K562 (cell line): ENCODE results near the gene EXOC4. TPM values are rescaled to one million over a fixed set of nuclear protein-coding genes. Genes with fewer than 3 reads are reported as not detected.

Experiments
- ATAC-seq: fragments of 200-7000 bp; cut with Tn5 transposase; 3 replicates; pipeline ENCODE4 v1.9.1; 2020; ENCODE audit warnings: moderate library complexity
- BruUV-seq: library from RNA; stranded (reverse); fragments of 400-500 nt; replicated peaks from 2 replicates; lab custom pipeline; 2021; lab: Mats Ljungman, UMichigan
- CTCF ChIA-PET: fragments of 300-600 bp; formaldehyde crosslinking; extraction: SDS; loops from one replicate; lab custom pipeline; 2021; ENCODE audit warnings: low intra/inter-chr PET ratio; lab: Yijun Ruan, JAX
- POLR2A ChIA-PET: fragments of 300-600, 350-650 bp; sonication (Branson Sonifier 250); formaldehyde crosslinking; extraction: SDS; loops from one replicate; lab custom pipeline; 2021; ENCODE audit warnings: antibody characterized with exemption, inconsistent platforms; lab: Yijun Ruan, JAX
- DNase-seq, 4 experiments: peaks; one replicate each; pipeline versions ENCODE4 v3.0.0 to v3.0.0-alpha.2; 2011 to 2018; ENCODE audit warnings: low spot score in 3 of 4, mixed read lengths in 3 of 4; ENCODE audit errors: extremely low read depth in 1 of 4
- FAIRE-seq: peaks from 2 replicates; lab custom pipeline; 2011; peaks lifted over from hg19 to GRCh38; lab: Jason Lieb, UNC
- H2AFZ ChIP-seq: 2 replicates; pipeline ENCODE4 v1.6.0; 2011; ENCODE audit warnings: low read depth, low read length, control low read depth, inconsistent platforms
- H3K27ac ChIP-seq: fragments of 200-600 bp; 3 replicates; pipeline ENCODE4 v1.8.0; 2011; ENCODE audit warnings: low read depth, mild to moderate bottlenecking, control low read depth, inconsistent platforms, low read length, moderate library complexity, mixed read lengths; ENCODE audit errors: extremely low read depth
- H3K27me3 ChIP-seq, 2 experiments: fragments of 300-600 bp in 1 of 2; 2 replicates in 1 of 2; 3 replicates in 1 of 2; pipeline versions ENCODE4 v1.6.0 to v1.8.0; 2011; ENCODE audit warnings: inconsistent platforms in 2 of 2, low read length in 2 of 2, mild to moderate bottlenecking in 1 of 2, mixed read lengths in 1 of 2, moderate library complexity in 1 of 2; ENCODE audit not compliant: control insufficient read depth in 2 of 2, insufficient read depth in 2 of 2
- H3K36me3 ChIP-seq: fragments of 300-600 bp; 3 replicates; pipeline ENCODE4 v1.8.0; 2011; ENCODE audit warnings: mild to moderate bottlenecking, low read length, inconsistent platforms; ENCODE audit not compliant: control insufficient read depth, insufficient read depth
- H3K4me1 ChIP-seq, 2 experiments: fragments of 200-600 bp in 1 of 2; replicated peaks in 1 of 2; 2 replicates in 1 of 2; 3 replicates in 1 of 2; pipeline versions ENCODE4 v1.5.1 to v1.8.0; 2011; ENCODE audit warnings: inconsistent platforms in 2 of 2, low read length in 2 of 2, mild to moderate bottlenecking in 1 of 2, mixed read lengths in 1 of 2, moderate library complexity in 1 of 2; ENCODE audit not compliant: control insufficient read depth in 2 of 2, insufficient read depth in 2 of 2
- H3K4me2 ChIP-seq: 2 replicates; pipeline ENCODE4 v1.6.1; 2011; ENCODE audit warnings: low read length, control low read depth, inconsistent platforms, mixed read lengths; ENCODE audit not compliant: insufficient read depth
- H3K4me3 ChIP-seq: fragments of 200-600 bp; sonication (generic), shearing (Covaris generic); 2 replicates; pipeline ENCODE4 v1.5.1; 2016; ENCODE audit warnings: control low read depth, inconsistent platforms
- H3K79me2 ChIP-seq: fragments of 200-600 bp; 3 replicates; pipeline ENCODE4 v1.8.0; 2011; ENCODE audit warnings: low read length, inconsistent platforms; ENCODE audit not compliant: control insufficient read depth, insufficient read depth
- H3K9ac ChIP-seq, 2 experiments: 2 replicates each; pipeline versions ENCODE4 v1.6.0 to v1.6.1; 2011; ENCODE audit warnings: low read depth in 2 of 2, low read length in 2 of 2, control low read depth in 1 of 2, inconsistent platforms in 1 of 2, mild to moderate bottlenecking in 1 of 2, mixed read lengths in 1 of 2; ENCODE audit not compliant: insufficient read depth in 1 of 2
- H3K9me1 ChIP-seq: one replicate; pipeline ENCODE4 v1.6.0; 2011; ENCODE audit warnings: inconsistent platforms, mild to moderate bottlenecking, low read length, moderate library complexity; ENCODE audit not compliant: control insufficient read depth, insufficient read depth
- H3K9me3 ChIP-seq: replicated peaks from 2 replicates; pipeline ENCODE4 v1.5.1; 2011; ENCODE audit warnings: low read depth, low read length, inconsistent platforms; ENCODE audit not compliant: control insufficient read depth, insufficient read depth
- H4K20me1 ChIP-seq: replicated peaks from 2 replicates; pipeline ENCODE4 v1.6.1; 2011; ENCODE audit warnings: low read length, inconsistent platforms, mixed read lengths; ENCODE audit not compliant: control insufficient read depth, insufficient read depth
- ATF2 ChIP-seq: sonication (generic); formaldehyde crosslinking; IDR thresholded peaks from 2 replicates; pipeline ENCODE4 v1.8.1; 2022; ENCODE audit warnings: missing genetic modification reagents
- CBX8 ChIP-seq: fragments of 200-600 bp; sonication (generic); IDR thresholded peaks from 2 replicates; pipeline ENCODE4 v1.6.1; 2012; ENCODE audit warnings: borderline replicate concordance, mixed run types, low read depth, mild to moderate bottlenecking, moderate library complexity, mixed read lengths, low read length, control low read depth, inconsistent platforms; ENCODE audit not compliant: poor library complexity, severe bottlenecking; ENCODE audit errors: extremely low read depth
- DEAF1 ChIP-seq: fragments of 450-650 bp; formaldehyde crosslinking; IDR thresholded peaks from 2 replicates; pipeline ENCODE4 v1.4.0; 2020; ENCODE audit warnings: mild to moderate bottlenecking, moderate library complexity
- E2F8 ChIP-seq: fragments of 450-650 bp; IDR thresholded peaks from 2 replicates; pipeline ENCODE4 v1.7.1; 2018; ENCODE audit warnings: mild to moderate bottlenecking, low read depth; ENCODE audit not compliant: partially characterized antibody
- MITF ChIP-seq: IDR thresholded peaks from 2 replicates; pipeline ENCODE4 v1.6.1; 2014; ENCODE audit warnings: antibody characterized with exemption
- NRF1 ChIP-seq, 2 experiments: fragments of 450-650 bp; IDR thresholded peaks in 1 of 2; conservative IDR thresholded peaks in 1 of 2; 2 replicates each; pipeline ENCODE4 v1.6.1; 2014; ENCODE audit warnings: mild to moderate bottlenecking in 2 of 2
- RBFOX2 ChIP-seq: fragments of 200-400 bp; formaldehyde crosslinking; IDR thresholded peaks from 2 replicates; pipeline ENCODE4 v1.6.1; 2017; ENCODE audit warnings: low read depth, mild to moderate bottlenecking, low read length, moderate library complexity
- ZC3H4 ChIP-seq: sonication (generic); formaldehyde crosslinking; IDR thresholded peaks from 2 replicates; pipeline ENCODE4 v1.9.0; 2021; ENCODE audit warnings: missing genetic modification reagents, borderline replicate concordance
- ZEB2 ChIP-seq: fragments of 450-650 bp; IDR thresholded peaks from 2 replicates; pipeline ENCODE4 v1.6.1; 2016
- ZNF197 ChIP-seq: fragments of 200-800 bp; sonication (Bioruptor generic); IDR thresholded peaks from 2 replicates; pipeline ENCODE4 v1.6.1; 2016; ENCODE audit warnings: low read depth, missing genetic modification characterization, missing compliant biosample characterization
- WGBS: fragments of 100-300 bp; shearing (Covaris generic); methylation state at CpG from one replicate; pipeline ENCODE4 v1.1.6; 2016; ENCODE audit warnings: low coverage, mixed read lengths; ENCODE audit not compliant: insufficient coverage; ENCODE audit errors: missing lambda C conversion rate; 5-methylcytosine and 5-hydroxymethylcytosine counted together
- in situ Hi-C: fragments of 300-500 bp; cut with MboI; formaldehyde crosslinking; loops from 4 replicates; pipeline ENCODE4 v1.15.0; 2018; ENCODE audit warnings: inconsistent platforms, mixed read lengths
- intact Hi-C: fragments of 100-400 bp; cut with micrococcal nuclease; formaldehyde crosslinking; loops from 2 replicates; pipeline ENCODE4 v1.14.2; 2022
- polyA plus RNA-seq, 8 experiments: library from polyadenylated mRNA; depleted of rRNA in 4 of 8; stranded (reverse) in 5 of 8; unstranded in 3 of 8; fragments of >200 nt; fragmentation: Nextera tagmentation in 2 of 8; fragmentation: Illumina TruSeq in 1 of 8; extraction: Ambion mirVana in 2 of 8; extraction: Trizol in 1 of 8; gene quantifications; 2 replicates each; pipeline versions ENCODE4 v1.2.1 to v1.2.3, GENCODE V29; 2011 to 2014; ENCODE audit warnings: inconsistent platforms in 1 of 8, missing spikeins in 1 of 8
- total RNA-seq, 7 experiments: library from RNA; depleted of rRNA in 6 of 7; stranded (reverse); fragments of >200 nt in 6 of 7; fragmentation: Illumina TruSeq in 2 of 7; extraction: Trizol in 2 of 7; gene quantifications; 2 replicates each; pipeline versions ENCODE4 v1.2.1 to v1.2.3, GENCODE V29; 2011 to 2021; ENCODE audit warnings: low replicate concordance in 1 of 7

EXOC4 gene
- total and polyA plus RNA-seq, 9 of the 15 experiments (the other 6 are each of a cell fraction or from before 2014, with no cell fraction given): 18.5 to 73.1 (median 46.6) TPM

GRCh38 chr7:133975130-133975529 is 722.3 kb downstream of the EXOC4 start (continued):
- TF ChIP-seq MITF: no peak

GRCh38 chr7:133976140-133976539 is 723.3 kb downstream of the EXOC4 start:
- intact Hi-C loops: no loop called here
- POLR2A ChIA-PET: no interaction called here

More at GRCh38 chr7:133976140-133976539, 723.3 kb downstream of the EXOC4 start:
- no peak overlapping the region for H2AFZ ChIP-seq
- H3K9ac ChIP-seq: no peak overlapping the region
- no peak for TF ChIP-seq CBX8
- TF ChIP-seq DEAF1: no peak
- TF ChIP-seq ZEB2: no peak
- TF ChIP-seq ATF2 (CRISPR knock-in tag): no peak
- TF ChIP-seq RBFOX2: no peak
- no peak for TF ChIP-seq ZNF197 (CRISPR knock-in tag)
- no peak for TF ChIP-seq ZC3H4 (CRISPR knock-in tag)
- no peak for TF ChIP-seq E2F8
- TF ChIP-seq NRF1 (conservative IDR thresholded peaks at IDR 0.05 in 1 of 2, IDR thresholded peaks at IDR 0.05 in 1 of 2): no peak
- CTCF ChIA-PET: no interaction called here
- no peaks in the 10 kb centered on the region for H4K20me1 ChIP-seq
- no peaks in the 10 kb centered on the region for H3K9me3 ChIP-seq
- H3K27me3 ChIP-seq: no peaks in the 10 kb centered on the region
- FAIRE-seq: no peak
- no peaks in the 10 kb centered on the region for H3K36me3 ChIP-seq
- H3K4me2 ChIP-seq: no peak overlapping the region
- no peak for DNase-seq
- H3K4me1 ChIP-seq: peaks cover 0 to 7% of the 10 kb centered on the region in 2 experiments; a peak in 1 of 5 replicates
- WGBS: 24% methylated on average over 1 of the region's 1 CpG
- no peaks in the 10 kb centered on the region for H3K79me2 ChIP-seq
- no TSS peak for BruUV-seq
- no peak overlapping the region for H3K4me3 ChIP-seq
- no peak overlapping the region for H3K27ac ChIP-seq
- ATAC-seq: no peak
- in situ Hi-C loops: no loop called here
- H3K9me1 ChIP-seq: no peaks in the 10 kb centered on the region
